Mucosa of stomach (tissue), 1 donor: ENCODE results near the gene TUBA3C.
"Not testable (repeated sequence)": the region's sequence is repeated elsewhere in the genome, so short reads cannot be mapped to it uniquely, and the experiment has no call there.

ENCODE experiments used
- H3K27me3 ChIP-seq: one replicate; pipeline ENCODE4 v1.7.0; 2013; ENCODE audit warnings: mild to moderate bottlenecking, low read length; ENCODE audit not compliant: control insufficient read depth, insufficient read depth
- H3K36me3 ChIP-seq: one replicate; pipeline ENCODE4 v1.7.0; 2013; ENCODE audit warnings: low read length; ENCODE audit not compliant: control insufficient read depth, insufficient read depth
- H3K4me1 ChIP-seq: one replicate; pipeline ENCODE4 v1.7.0; 2013; ENCODE audit warnings: mild to moderate bottlenecking, low read length; ENCODE audit not compliant: control insufficient read depth, insufficient read depth
- H3K4me3 ChIP-seq: one replicate; pipeline ENCODE4 v1.7.0; 2013; ENCODE audit warnings: low read length
- H3K9ac ChIP-seq: one replicate; pipeline ENCODE4 v1.7.0; 2013; ENCODE audit warnings: mild to moderate bottlenecking, low read length, moderate library complexity
- H3K9me3 ChIP-seq: one replicate; pipeline ENCODE4 v1.7.0; 2013; ENCODE audit warnings: mild to moderate bottlenecking, low read length, moderate library complexity; ENCODE audit not compliant: control insufficient read depth
- donor health status: Pancreatic carcinoma.

Gene TUBA3C

DNA sequence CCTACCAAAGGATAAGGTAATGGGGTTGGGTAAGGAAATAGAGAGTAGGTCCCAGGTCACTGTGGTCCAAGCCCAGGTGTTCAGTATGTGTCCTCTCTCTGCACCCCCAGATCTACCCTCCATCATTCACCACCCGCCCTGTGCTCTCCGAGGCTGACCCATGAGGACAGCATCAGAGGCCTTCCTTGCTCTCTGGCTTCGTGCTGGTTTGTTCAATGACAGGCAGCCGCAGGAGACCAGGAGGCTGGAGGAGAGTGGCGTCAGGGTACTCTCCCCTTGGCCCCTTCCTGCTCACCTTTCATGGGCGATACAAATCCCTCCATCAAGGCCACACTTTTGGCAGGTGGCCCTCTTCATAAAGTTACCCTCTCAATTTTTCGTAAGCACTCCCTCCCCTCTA is 1.7 kb downstream of the TUBA3C start:
- no peak overlapping the region for H3K9ac ChIP-seq
- H3K9me3 ChIP-seq: no peaks in the 10 kb centered on the region

DNA sequence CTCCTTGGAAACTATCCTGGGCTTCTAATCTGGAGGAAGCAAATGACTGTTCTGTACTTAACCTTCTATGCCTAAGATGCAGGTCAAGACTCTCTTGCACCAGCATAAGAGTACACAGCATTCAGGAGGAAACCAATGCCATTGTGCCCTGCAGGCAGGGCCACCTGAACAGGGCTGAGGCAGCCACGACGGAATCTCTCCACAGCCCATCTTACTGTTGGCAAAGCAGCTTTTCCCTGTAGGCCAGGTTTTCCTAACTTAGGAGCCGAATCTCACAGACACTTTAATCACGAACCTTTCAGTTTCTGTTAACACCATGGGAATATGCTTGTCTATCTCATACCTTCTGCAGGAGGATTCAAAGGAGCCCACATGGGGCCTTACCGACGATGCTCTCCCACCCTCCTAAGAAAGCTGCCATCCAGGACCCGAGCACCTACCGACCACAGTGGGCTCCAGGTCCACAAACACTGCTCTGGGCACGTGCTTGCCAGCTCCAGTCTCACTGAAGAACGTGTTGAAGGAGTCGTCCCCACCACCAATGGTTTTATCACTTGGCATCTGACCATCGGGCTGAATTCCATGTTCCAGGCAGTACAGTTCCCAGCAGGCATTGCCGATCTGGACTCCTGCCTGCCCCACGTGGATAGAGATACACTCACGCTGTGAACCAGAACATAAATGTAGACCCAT is 2.6 kb downstream of the TUBA3C start:
- no peaks in the 10 kb centered on the region for H3K27me3 ChIP-seq
- no peaks in the 10 kb centered on the region for H3K36me3 ChIP-seq
- H3K9me3 ChIP-seq: no peaks in the 10 kb centered on the region
- H3K9ac ChIP-seq: no peak overlapping the region
- H3K4me3 ChIP-seq: no peak overlapping the region
- no peaks in the 10 kb centered on the region for H3K4me1 ChIP-seq

More for the DNA sequence above, 1.7 kb downstream of the TUBA3C start:
- H3K4me3 ChIP-seq: no peak overlapping the region
- no peaks in the 10 kb centered on the region for H3K36me3 ChIP-seq
- no peaks in the 10 kb centered on the region for H3K27me3 ChIP-seq
- H3K4me1 ChIP-seq: no peaks in the 10 kb centered on the region

GRCh38 chr13:19176981-19177776 is 4.4 kb downstream of the TUBA3C start:
- H3K36me3 ChIP-seq, H3K4me1 ChIP-seq, H3K9me3 ChIP-seq, H3K4me3 ChIP-seq, H3K9ac ChIP-seq, H3K27me3 ChIP-seq: not testable (repeated sequence)

DNA sequence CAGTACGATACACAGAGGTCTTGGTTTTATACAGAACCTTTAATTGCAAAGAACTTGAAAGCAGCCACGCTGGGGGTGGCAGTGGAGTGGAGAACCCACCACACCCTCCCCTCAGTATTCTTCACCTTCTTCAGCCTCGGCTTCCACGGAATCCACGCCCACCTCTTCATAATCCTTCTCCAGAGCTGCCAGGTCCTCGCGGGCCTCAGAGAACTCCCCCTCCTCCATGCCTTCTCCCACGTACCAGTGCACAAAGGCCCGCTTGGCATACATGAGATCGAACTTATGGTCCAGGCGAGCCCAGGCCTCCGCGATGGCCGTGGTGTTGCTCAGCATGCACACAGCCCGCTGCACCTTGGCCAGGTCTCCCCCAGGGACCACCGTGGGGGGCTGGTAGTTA is 7.9 kb downstream of the TUBA3C start:
- Histone ChIP-seq H3K4me1 (no peaks in the 10 kb centered on the region), H3K27me3 (no peaks in the 10 kb centered on the region), H3K4me3 (no peak overlapping the region), H3K9me3 (no peaks in the 10 kb centered on the region), H3K36me3 (no peaks in the 10 kb centered on the region), H3K9ac (no peak overlapping the region)

DNA sequence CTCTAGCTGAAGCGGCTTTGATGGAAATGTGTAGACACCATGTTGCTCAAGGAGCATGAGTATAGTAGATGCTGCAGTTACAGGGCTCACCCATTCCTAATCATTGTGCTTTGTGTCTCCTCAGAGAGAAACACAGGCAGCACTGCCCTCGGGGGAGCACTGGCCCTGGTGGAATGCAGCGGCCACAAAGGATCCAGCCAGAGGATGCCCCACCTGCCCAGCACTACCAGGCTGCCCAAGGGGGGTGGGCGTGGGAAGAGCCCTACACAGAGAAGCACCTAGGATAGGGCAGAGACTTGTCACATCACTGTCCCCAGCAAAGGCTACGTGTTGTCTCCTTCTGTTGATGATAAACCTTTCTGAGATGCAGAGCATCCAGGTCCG is 9.0 kb downstream of the TUBA3C start:
- Histone ChIP-seq H3K9me3 (no peaks in the 10 kb centered on the region), H3K4me1 (no peaks in the 10 kb centered on the region), H3K4me3 (no peak overlapping the region), H3K27me3 (no peaks in the 10 kb centered on the region), H3K36me3 (no peaks in the 10 kb centered on the region), H3K9ac (no peak overlapping the region)

DNA sequence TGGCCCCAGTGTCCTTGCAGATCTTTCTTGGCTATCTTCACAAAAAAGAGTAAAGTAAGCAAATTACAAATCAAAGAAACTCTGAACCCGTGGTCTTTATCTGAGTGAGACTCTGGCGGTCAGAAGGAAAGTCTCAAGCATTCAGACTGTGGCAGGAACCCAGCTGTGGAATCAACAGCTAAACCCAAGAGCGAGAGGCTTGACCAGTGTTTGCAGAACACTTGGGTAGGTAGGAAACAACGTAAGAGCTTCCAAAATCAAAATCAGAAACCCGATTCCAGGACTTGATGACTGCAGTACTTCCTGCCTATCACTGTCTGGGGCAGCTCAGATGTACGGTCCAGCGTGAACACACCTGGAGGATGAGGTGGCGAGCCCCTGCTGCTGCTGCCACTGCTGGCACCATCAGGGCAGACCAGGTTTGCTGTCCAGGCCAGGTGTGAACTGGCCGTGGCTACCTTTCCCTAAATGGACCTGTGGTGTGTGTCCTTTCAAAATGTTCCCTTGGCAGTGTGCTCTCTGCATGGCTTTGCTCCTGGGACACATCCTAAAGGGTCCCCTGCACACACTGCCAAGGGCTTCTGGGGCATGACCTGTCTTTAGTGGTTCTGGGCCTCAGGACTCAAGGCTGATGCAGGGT is 9.5 kb downstream of the TUBA3C start:
- Histone ChIP-seq H3K9me3 (no peaks in the 10 kb centered on the region), H3K36me3 (no peaks in the 10 kb centered on the region), H3K9ac (no peak overlapping the region), H3K4me3 (no peak overlapping the region), H3K4me1 (no peaks in the 10 kb centered on the region), H3K27me3 (no peaks in the 10 kb centered on the region)

GRCh38 chr13:19171563-19171962 is 10.1 kb downstream of the TUBA3C start:
- Histone ChIP-seq H3K4me1 (no peaks in the 10 kb centered on the region), H3K27me3 (no peaks in the 10 kb centered on the region), H3K9ac (no peak overlapping the region), H3K4me3 (no peak overlapping the region), H3K36me3 (no peaks in the 10 kb centered on the region), H3K9me3 (no peaks in the 10 kb centered on the region)

- no peaks in the 10 kb centered on the region for H3K9me3 ChIP-seq
- H3K4me1 ChIP-seq: no peaks in the 10 kb centered on the region
- H3K27me3 ChIP-seq: no peaks in the 10 kb centered on the region
- H3K9ac ChIP-seq: no peak overlapping the region
- H3K4me3 ChIP-seq: no peak overlapping the region
- no peaks in the 10 kb centered on the region for H3K36me3 ChIP-seq
These were observed 11.6 kb downstream of the TUBA3C start for GRCh38 chr13:19169991-19170390.

DNA sequence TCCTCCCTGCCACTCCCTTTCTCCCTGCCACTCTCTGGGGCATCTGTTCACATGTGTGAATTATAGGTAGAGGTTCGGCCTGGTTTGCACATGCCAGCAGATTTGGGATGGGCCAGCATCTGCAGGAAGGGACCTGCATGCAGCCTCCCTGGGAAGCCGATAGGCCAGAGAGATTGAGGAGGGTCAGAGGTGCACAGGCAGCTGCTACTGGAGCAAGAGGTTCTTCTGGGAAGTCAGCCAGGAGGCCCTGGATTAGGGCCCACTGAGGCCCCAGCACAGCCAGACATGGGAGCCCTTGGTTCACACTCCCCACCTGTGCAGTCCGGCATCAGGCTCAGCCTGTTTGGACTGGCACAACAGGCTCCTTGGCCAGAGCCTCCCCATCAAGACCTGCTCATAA is 12.1 kb downstream of the TUBA3C start:
- no peaks in the 10 kb centered on the region for H3K27me3 ChIP-seq
- H3K9me3 ChIP-seq: no peaks in the 10 kb centered on the region
- no peaks in the 10 kb centered on the region for H3K36me3 ChIP-seq

GRCh38 chr13:19161308-19161707 is 20.3 kb downstream of the TUBA3C start:
- Histone ChIP-seq H3K27me3 (no peaks in the 10 kb centered on the region), H3K4me3 (no peak overlapping the region), H3K9me3 (no peaks in the 10 kb centered on the region), H3K4me1 (no peaks in the 10 kb centered on the region), H3K9ac (no peak overlapping the region), H3K36me3 (no peaks in the 10 kb centered on the region)

More for the DNA sequence above, 12.1 kb downstream of the TUBA3C start:
- Histone ChIP-seq H3K4me3 (no peak overlapping the region), H3K9ac (no peak overlapping the region), H3K4me1 (no peaks in the 10 kb centered on the region)

DNA sequence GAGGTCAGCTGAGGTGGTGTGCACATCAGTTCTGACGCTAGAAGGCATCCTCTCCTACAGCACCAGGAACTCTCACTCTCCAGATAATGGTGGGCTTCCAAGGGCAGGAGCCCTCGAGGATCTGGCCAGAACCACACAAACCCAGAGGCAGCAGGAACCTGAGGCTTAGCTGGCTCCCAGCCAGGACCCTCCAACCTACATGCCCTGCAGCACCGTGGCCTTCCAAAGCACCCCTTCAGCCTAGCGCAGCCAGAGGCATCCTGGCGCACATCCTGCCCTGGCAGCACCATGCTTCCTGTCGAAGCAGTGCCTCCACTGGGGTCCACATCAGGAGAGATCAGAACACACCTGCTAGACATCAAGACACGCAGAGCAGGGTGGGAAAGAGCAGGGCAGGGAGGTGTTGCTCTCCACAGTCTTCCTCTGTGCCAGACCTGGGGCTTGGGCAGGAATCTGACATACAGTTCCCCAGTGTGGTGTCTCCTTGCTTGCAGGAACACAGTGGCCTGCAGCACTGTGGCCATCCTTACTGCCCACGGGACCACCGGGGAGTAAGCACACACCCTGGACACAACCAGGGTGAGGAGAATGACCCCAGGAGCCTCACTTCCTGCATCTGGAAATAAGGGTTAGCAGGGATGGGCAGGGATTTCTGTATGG is 21.7 kb downstream of the TUBA3C start:
- Histone ChIP-seq H3K36me3 (no peaks in the 10 kb centered on the region), H3K27me3 (no peaks in the 10 kb centered on the region), H3K9ac (no peak overlapping the region), H3K4me3 (no peak overlapping the region), H3K4me1 (no peaks in the 10 kb centered on the region), H3K9me3 (no peaks in the 10 kb centered on the region)

GRCh38 chr13:19159181-19159580 is 22.4 kb downstream of the TUBA3C start:
- H3K36me3 ChIP-seq: no peaks in the 10 kb centered on the region
- H3K27me3 ChIP-seq: no peaks in the 10 kb centered on the region
- H3K4me1 ChIP-seq: no peaks in the 10 kb centered on the region
- no peaks in the 10 kb centered on the region for H3K9me3 ChIP-seq
- no peak overlapping the region for H3K4me3 ChIP-seq
- H3K9ac ChIP-seq: no peak overlapping the region
